HS-27A (cell line): Measurements from ENCODE around the gene SRCAP.
A peak's percentile ranks its signal among the peaks of the same experiment; 100 is the strongest.

ENCODE experiments used
- DNase-seq: peaks from one replicate; pipeline ENCODE4 v3.0.0-alpha.2; 2012; ENCODE audit warnings: low read depth, missing footprints

The SRCAP gene

GRCh38 chr16:30698816-30699614 is at the start of gene SRCAP:
SRCAP (plus strand) TSS chr16:30699171; CDS start chr16:30700825, 1,654 bp downstream.
- DNase-seq, result peak; percentile 54

- no peak for DNase-seq
Observed at GRCh38 chr16:30649725-30650368, 49.1 kb upstream of the SRCAP start.

- peak; percentile 98 for DNase-seq
Observed at GRCh38 chr16:30650369-30651123, 48.4 kb upstream of the SRCAP start, which contains the start of gene PRR14. PRR14 (plus strand) TSS chr16:30650960; CDS start chr16:30651646, 686 bp downstream.

- DNase-seq, result no peak
Observed at GRCh38 chr16:30651124-30652004, 47.6 kb upstream of the SRCAP start.

GRCh38 chr16:30652005-30652296 is 47.0 kb upstream of the SRCAP start:
- DNase-seq, result no peak

DNA sequence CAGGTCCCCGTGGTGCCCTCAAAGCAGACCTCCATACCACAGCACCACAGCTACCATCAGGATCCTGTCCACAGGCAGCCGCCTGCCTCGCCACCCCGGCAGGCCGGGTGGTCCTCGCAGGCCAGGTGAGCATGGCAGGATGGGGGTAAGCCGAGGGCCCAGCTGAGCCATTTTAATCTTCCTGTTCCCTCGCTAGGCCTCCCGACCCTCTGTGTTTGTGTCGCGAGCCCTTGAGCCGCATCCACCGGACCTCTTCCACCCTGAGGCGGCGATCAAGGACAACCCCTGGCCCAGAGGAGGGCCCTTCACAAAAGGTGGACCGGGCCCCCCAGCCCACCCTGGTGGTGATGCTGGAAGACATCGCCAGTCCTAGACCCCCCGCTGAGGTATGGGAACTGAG is 46.3 kb upstream of the SRCAP start:
- no peak for DNase-seq

DNA sequence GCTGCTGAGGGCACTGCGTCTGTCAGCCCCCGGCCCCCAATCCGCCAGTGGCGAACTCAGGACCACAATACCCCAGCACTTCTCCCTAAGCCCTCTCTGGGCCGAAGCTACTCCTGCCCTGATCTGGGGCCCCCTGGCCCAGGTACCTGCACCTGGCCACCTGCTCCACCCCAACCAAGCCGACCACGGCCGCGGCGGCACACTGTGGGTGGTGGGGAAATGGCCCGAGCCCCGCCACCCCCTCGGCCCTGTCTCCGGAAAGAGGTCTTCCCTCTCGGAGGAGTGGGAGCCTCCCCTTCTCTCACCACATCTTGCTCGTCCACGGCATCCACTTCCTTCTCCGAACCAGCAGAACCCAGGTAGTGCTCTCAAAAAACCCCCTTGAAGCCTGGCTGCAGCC is 44.1 kb upstream of the SRCAP start:
- no peak for DNase-seq

DNA sequence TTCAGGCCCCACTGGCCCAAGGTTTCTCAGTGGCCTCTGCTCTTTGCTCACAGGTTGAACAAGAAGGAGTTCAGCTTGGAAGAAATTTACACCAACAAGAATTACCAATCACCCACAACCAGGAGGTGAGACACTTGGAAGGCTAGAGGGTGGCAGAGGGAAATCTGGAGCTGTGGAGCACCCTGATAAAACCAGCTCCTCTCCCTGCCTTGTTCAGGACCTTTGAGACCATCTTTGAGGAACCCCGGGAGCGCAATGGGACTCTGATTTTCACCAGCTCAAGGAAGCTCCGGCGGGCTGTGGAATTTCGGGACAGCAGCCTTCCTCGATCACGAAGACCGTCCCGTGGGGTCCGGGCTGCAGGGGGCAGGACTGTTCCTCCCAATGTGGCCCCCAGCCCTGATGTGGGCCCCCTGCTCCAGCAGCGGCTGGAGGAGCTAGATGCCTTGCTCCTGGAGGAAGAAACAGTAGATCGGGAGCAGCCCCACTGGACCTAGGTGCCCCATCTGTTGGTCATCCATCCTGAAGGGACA is 43.1 kb upstream of the SRCAP start:
- DNase-seq, result no peak

GRCh38 chr16:30656388-30656787 is 42.6 kb upstream of the SRCAP start:
- DNase-seq, result no peak

DNA sequence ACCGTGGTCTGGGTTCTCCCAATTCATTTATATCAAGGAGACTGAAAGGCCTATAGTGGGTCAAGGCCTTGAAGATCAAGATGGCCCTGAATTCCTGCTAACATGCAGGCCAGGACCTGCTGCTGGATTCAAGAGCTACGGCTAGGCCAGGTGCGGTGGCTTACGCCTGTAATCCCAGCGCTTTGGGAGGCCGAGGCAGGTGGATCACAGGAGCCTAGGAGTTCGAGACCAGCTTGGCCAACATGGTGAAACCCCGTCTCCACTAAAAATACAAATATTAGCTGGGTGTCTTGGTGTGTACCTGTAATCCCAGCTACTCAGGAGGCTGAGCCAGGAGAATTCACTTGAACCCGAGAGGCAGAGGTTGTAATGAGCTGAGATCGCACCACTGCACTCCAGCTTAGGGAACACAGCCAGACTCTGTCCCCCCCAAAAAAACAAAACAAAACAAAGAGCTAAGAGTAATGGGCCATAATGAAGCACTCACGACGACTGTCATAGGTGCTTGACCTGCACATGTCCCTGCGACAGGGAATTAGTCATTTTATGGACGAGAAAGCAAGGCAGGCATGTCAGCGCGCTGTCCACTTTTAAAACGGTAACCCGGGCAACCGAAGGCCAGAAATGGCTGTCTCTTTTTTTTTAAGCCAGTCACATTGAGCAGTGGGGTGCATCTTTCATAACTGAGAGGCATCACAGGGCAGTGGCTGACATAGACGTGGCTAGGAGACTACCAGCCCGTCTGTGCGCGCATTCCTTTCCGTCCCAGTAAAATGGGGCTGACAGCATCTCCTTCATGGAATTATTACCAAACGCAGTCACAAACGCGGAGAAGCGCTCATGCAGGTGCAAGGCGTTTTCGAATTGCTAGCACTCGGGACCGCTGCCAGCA is 41.8 kb upstream of the SRCAP start:
- no peak for DNase-seq

DNA sequence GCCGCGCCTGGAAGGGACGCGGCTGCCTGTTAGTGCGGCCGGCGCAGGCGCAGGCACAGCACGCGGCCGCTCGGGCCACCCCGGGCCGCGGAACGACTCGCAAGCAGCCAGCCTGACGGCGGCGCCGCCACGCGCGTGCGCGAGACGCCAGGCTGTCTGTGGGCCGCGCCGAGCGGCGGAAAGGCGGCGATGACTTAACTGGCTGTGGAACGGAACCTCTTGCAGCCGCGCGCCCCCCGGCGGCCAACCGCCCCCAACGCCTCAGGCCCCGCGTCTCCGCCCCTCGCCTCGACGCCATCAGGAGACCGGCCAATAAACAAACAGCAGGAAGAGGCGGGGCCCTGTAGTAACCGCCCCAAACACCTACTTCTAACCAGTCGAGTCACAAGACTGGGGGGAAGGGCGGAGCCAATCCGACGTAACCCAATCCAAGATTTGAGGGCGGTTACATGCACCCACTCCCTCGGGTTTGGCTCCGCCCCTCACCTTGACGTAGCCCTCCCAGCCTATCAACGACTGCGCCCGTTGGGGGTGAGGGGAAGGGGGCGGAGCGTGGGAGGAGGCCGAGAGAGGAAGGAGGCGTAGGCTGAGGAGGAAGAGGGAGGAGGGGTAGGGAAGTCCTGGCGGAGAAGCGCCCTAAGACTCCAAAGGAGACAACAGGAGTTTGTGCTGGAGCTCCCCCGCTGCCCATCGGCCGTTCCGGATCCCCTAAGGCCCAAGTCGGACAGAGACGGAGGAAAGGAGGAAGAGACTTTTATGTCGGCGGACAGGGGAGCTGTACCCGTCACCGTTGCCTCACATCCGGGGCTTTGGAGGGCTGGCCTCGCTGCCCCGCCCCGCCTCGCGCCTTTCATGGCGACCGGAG is 40.9 kb upstream of the SRCAP start, which contains the start of gene FBRS:
Gene FBRS (plus strand): TSS at position 566 of the 865 bp plus-strand sequence. CDS start 1,088 bp downstream, outside the sequence.
- peak; percentile 99 for DNase-seq

DNA sequence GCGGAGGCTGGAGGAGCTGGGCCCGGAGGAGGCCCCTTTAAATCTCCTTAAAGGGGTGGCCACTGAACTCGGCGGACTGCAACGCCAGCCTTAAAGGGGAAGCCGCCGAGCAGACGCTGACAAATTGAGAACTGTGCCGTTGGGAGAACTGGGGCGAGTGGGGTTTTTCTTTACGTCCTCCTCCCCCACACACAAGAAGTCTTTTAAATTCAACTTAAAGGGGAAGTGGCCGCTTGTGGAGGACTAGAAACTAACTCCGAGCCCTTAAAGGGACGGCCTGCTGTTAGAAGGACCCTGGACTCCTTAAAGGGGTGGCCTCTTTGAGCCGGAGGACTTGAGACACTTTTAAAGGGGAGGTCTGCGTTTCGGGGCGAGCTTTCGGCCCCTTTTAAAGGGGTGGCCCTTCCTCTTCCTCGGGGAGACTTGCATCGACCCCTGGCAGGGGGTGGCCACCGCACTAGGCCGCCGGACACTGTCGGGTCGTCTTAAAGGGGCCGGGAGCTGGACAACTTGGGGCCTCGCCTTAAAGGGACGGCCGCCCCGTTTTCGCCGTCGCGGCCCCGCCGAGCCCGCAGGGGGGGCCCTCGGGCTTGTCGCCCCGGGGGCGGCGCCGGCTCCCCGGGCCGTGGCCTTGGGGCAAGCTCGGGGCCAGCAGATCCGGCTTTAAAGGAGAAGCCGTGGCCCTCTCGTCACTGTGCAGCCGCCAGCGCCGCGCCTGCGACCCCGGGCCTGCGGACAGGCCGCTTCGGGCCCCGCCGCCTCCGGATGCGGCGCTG is 40.1 kb upstream of the SRCAP start:
- peak; percentile 90 for DNase-seq

GRCh38 chr16:30659507-30660423 is 39.2 kb upstream of the SRCAP start:
- DNase-seq, result no peak

DNA sequence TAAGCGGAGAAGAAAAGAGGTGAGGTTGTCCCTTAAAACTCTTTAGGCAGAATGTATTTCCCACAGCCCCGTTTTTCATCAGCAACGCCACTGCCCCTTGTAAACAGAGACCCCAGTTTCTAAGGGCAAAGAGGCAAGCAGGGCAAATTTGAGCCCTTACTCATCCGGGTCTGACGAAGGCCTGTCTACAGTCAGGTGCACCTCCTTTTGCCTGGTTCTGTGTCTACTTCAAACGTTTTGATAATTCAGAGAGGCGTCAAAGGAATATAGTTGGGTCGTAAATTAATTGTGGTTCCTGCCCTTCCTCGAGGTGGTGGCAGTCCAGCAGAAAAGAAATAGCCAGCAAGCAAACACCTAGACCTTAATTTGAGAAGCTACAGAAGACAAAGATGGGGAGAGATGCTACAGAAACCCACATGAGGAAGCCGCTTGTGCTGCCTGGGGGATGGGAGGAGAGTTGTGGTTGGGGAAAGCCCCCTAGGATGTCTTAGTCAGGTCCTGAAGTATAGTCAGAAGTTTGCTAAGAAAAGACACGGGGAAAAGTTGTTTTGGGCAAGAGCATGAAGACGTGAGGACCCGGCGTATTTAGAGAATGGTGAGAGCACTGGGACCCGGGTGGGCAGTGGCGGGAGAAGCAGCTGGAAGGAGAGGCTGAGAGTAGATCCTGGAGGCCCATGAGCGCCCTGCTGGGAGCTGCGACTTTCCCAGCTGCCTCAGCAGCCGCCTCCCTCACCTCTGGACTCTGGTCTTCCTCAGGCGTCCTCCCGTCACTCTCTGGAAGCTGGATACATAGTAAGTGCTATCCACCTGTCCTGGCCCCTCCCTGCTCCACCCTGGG is 38.3 kb upstream of the SRCAP start:
- no peak for DNase-seq

DNA sequence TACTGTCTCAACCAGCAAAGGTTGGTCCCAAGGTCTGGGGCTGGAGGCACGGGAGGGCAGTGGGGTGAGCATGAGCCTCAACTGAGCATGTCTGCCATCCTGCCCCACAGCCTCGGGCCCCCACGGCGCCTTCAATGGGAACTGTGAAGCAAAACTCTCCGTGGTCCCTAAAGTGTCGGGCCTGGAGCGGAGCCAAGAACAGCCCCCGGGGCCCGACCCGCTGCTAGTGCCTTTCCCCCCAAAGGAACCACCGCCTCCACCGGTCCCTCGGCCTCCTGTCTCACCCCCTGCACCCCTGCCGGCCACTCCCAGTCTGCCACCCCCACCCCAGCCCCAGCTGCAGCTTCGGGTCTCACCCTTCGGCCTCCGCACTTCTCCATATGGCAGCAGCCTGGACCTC is 36.5 kb upstream of the SRCAP start:
- no peak for DNase-seq

- DNase-seq, result no peak
Observed at GRCh38 chr16:30663038-30663437, 35.9 kb upstream of the SRCAP start.

DNA sequence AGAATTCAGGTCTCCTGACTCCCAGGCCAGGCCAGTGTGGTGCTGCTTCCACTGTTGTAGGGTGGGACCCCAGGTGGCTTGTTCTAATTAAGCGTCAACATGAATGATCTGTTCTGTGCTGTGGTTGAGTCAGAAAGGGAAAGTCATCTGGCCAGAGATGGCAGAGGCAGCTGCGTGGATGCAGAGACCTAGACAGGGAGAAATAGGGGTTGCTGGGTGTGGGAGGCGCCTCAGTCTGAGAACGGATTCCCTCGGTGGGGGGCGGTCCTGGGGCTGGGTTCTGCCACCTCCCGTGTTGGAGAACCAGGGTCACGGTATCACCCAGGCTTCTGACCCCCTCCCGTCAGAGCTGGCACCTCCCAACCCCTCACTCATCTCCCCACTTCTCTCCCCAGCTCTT is 35.2 kb upstream of the SRCAP start:
- DNase-seq, result no peak
